ENCODE data around the gene CCNI2.

GRCh38 chr5:132758451-132758850 is 11.2 kb downstream of the CCNI2 start:
- no peak for TF ChIP-seq POLR2AphosphoS5 (IDR thresholded peaks at IDR 0.05; ENCODE audit: low read depth, low read length)
- TF ChIP-seq POLR2A (IDR thresholded peaks at IDR 0.05; ENCODE audit: low read depth, low read length) = no peak

Measured in GM12892 (cell line).